ENCODE data around the gene DNAAF2.
"Not testable (repeated sequence)": the region's sequence is repeated elsewhere in the genome, so short reads cannot be mapped to it uniquely, and the experiment has no call there.

DNAAF2 gene

GRCh38 chr14:49634547-49635334, at the start of gene DNAAF2:
TSS of gene DNAAF2 (minus strand) at chr14:49635244. CDS start at chr14:49635149, 95 bp downstream.
- DNase-seq = peak; percentile 74 to 78

- DNase-seq = no peak
Measured at GRCh38 chr14:49679271-49679670, 44.2 kb upstream of the DNAAF2 start.

GRCh38 chr14:49677643-49678042, 42.6 kb upstream of the DNAAF2 start:
- DNase-seq = no peak

GRCh38 chr14:49673586-49673985, 38.5 kb upstream of the DNAAF2 start:
- DNase-seq = no peak

GRCh38 chr14:49670475-49670874, 35.4 kb upstream of the DNAAF2 start:
- DNase-seq = no peak

GRCh38 chr14:49659526-49660455, 24.7 kb upstream of the DNAAF2 start:
- DNase-seq = no peak

- not testable (repeated sequence) for DNase-seq
Measured at GRCh38 chr14:49657500-49657899, 22.5 kb upstream of the DNAAF2 start.

GRCh38 chr14:49654511-49654910, 19.5 kb upstream of the DNAAF2 start:
- no peak for DNase-seq

- DNase-seq = no peak
Measured at GRCh38 chr14:49653508-49653907, 18.5 kb upstream of the DNAAF2 start.

GRCh38 chr14:49642163-49642562, 7.1 kb upstream of the DNAAF2 start:
- no peak for DNase-seq

- no peak for DNase-seq
Measured at GRCh38 chr14:49641697-49642129, 6.7 kb upstream of the DNAAF2 start.

- DNase-seq = no peak
Measured at GRCh38 chr14:49640540-49641417, 5.7 kb upstream of the DNAAF2 start.

GRCh38 chr14:49637534-49638078, 2.6 kb upstream of the DNAAF2 start:
- no peak for DNase-seq

GRCh38 chr14:49636866-49637265, 1.8 kb upstream of the DNAAF2 start:
- no peak for DNase-seq

GRCh38 chr14:49633640-49634546, 1.2 kb downstream of the DNAAF2 start:
- peak; percentile 94 to 95 for DNase-seq

GRCh38 chr14:49623941-49624839, 10.9 kb downstream of the DNAAF2 start:
- peak in 1 of 2 donors; percentile 68 for DNase-seq

GRCh38 chr14:49623387-49623786, 11.7 kb downstream of the DNAAF2 start:
- DNase-seq = no peak

- DNase-seq = no peak
Measured at GRCh38 chr14:49622022-49622607, 12.9 kb downstream of the DNAAF2 start.

GRCh38 chr14:49621114-49621881, 13.7 kb downstream of the DNAAF2 start:
- peak; percentile 65 to 74 for DNase-seq

All from CD4-positive, alpha-beta T cell treated with Interleukin-1 beta for 1 hour (primary cell).